Upper lobe of left lung (tissue), 4 donors: ENCODE data around the gene SPINK1.

Experiments
- POLR2A ChIP-seq, 4 donors: fragments of 450-650 bp; IDR thresholded peaks; one replicate each; pipeline ENCODE4 v1.5.1; 2016 to 2017; ENCODE audit warnings: antibody characterized with exemption in 4 of 4, mild to moderate bottlenecking in 2 of 4
- TF ChIP-seq, protein P1 (sequence below), 6 experiments: fragments of 450-650 bp in 4 of 6; fragments of 200-600 bp in 2 of 6; sonication (generic) in 2 of 6; IDR thresholded peaks; one replicate each; pipeline ENCODE4 v1.5.1; 2016 to 2019; ENCODE audit warnings: antibody characterized with exemption in 6 of 6

DNA sequence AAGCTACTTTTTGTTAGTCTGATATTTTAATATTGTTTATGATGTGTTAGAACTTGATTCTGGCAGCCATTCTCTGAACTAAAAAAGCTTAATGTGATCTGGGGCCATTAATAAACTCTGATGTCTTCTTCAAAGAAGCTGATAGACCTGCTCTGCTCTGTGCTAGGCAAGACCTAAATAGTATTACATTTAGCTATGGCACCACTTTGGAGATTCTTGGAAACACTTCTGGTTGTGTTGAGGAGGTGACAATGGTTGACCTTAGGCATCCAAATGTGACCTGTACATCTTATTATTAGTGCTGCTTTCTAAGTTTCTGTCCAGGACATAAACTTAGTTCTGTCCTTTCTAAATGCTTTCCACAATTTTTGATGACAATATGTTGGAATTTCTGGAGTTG lies 25.3 kb upstream of the SPINK1 start:
- TF ChIP-seq, protein P1, sequence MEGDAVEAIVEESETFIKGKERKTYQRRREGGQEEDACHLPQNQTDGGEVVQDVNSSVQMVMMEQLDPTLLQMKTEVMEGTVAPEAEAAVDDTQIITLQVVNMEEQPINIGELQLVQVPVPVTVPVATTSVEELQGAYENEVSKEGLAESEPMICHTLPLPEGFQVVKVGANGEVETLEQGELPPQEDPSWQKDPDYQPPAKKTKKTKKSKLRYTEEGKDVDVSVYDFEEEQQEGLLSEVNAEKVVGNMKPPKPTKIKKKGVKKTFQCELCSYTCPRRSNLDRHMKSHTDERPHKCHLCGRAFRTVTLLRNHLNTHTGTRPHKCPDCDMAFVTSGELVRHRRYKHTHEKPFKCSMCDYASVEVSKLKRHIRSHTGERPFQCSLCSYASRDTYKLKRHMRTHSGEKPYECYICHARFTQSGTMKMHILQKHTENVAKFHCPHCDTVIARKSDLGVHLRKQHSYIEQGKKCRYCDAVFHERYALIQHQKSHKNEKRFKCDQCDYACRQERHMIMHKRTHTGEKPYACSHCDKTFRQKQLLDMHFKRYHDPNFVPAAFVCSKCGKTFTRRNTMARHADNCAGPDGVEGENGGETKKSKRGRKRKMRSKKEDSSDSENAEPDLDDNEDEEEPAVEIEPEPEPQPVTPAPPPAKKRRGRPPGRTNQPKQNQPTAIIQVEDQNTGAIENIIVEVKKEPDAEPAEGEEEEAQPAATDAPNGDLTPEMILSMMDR (IDR thresholded peaks at IDR 0.05): no peak
- no peak for TF ChIP-seq POLR2A (IDR thresholded peaks at IDR 0.05)
